Brain microvascular endothelial cell (primary cell): ENCODE results near the gene OMG.

ENCODE experiments used
- DNase-seq: peaks from one replicate; pipeline ENCODE4 v3.0.0-alpha.2; 2020
- H3K27ac ChIP-seq: fragments of 250-450 bp; sonication (Bioruptor Pico); 2 replicates; pipeline ENCODE4 v1.5.1; 2020; ENCODE audit warnings: mild to moderate bottlenecking, moderate library complexity
- H3K27me3 ChIP-seq: fragments of 250-450 bp; sonication (Bioruptor Pico); replicated peaks from 2 replicates; pipeline ENCODE4 v1.5.1; 2020; ENCODE audit warnings: mild to moderate bottlenecking
- H3K36me3 ChIP-seq: fragments of 250-450 bp; sonication (Bioruptor Pico); replicated peaks from 2 replicates; pipeline ENCODE4 v1.5.1; 2020; ENCODE audit warnings: mild to moderate bottlenecking
- H3K4me3 ChIP-seq: 2 replicates; pipeline ENCODE4 v1.5.1; 2011; ENCODE audit warnings: low read depth, mild to moderate bottlenecking, control low read depth, low read length, moderate library complexity
- CTCF ChIP-seq: IDR thresholded peaks from 2 replicates; pipeline ENCODE4 v1.5.1; 2011; ENCODE audit warnings: low read depth, mild to moderate bottlenecking, moderate library complexity, low read length, control low read depth, inconsistent platforms; ENCODE audit errors: missing control alignments
- in situ Hi-C: cut with HindIII; loops from 2 replicates; pipeline ENCODE4 v1.10.0; 2017; ENCODE audit warnings: low sequenced_read_pairs, low pct_ligation_motif_present

Gene OMG

GRCh38 chr17:31299624-31300023, 2.6 kb upstream of the OMG start:
- Histone ChIP-seq H3K27ac (no peak overlapping the region), H3K27me3 (no peaks in the 10 kb centered on the region), H3K4me3 (no peak overlapping the region), H3K36me3 (no peaks in the 10 kb centered on the region)
- no peak for DNase-seq
- in situ Hi-C loops = no loop called here
- TF ChIP-seq CTCF = no peak

GRCh38 chr17:31296142-31296541, 897 bp downstream of the OMG start:
- DNase-seq = no peak
- TF ChIP-seq CTCF = no peak
- Histone ChIP-seq H3K27me3 (no peaks in the 10 kb centered on the region), H3K27ac (no peak overlapping the region), H3K36me3 (no peaks in the 10 kb centered on the region), H3K4me3 (no peak overlapping the region)
- in situ Hi-C loops = no loop called here

GRCh38 chr17:31295489-31295871, 1.6 kb downstream of the OMG start:
- Histone ChIP-seq H3K27ac (no peak overlapping the region), H3K4me3 (no peak overlapping the region), H3K27me3 (no peaks in the 10 kb centered on the region), H3K36me3 (no peaks in the 10 kb centered on the region)
- in situ Hi-C loops = no loop called here
- TF ChIP-seq CTCF = no peak
- DNase-seq = no peak

- in situ Hi-C loops = no loop called here
- H3K36me3 ChIP-seq = no peaks in the 10 kb centered on the region
These were observed 2.1 kb downstream of the OMG start for GRCh38 chr17:31294820-31295488.

DNA sequence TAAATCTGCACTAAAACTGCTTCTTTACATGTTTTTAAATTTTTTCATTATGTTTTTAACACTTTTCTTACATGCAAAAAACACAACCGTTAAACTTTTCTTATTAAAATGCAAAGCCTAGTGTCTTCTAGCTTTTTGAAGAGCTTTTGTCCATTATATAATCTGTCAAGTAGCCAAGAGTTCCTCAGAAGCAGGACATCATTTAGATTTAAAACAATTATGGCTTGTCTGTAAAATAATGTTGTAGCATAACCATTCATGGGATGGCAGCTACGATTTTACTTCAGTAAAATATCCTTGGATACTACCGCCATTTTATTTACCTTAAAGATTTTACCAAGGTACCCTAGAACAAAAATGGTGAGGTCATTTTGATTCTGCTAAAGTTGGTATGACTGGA, 2.8 kb downstream of the OMG start:
- DNase-seq = no peak
- H3K27me3 ChIP-seq = no peaks in the 10 kb centered on the region
- TF ChIP-seq CTCF = no peak
- H3K36me3 ChIP-seq = no peaks in the 10 kb centered on the region
- in situ Hi-C loops = no loop called here
- H3K27ac ChIP-seq = no peak overlapping the region
- H3K4me3 ChIP-seq = no peak overlapping the region

More at GRCh38 chr17:31294820-31295488, 2.1 kb downstream of the OMG start:
- Histone ChIP-seq H3K27ac (no peak overlapping the region), H3K4me3 (no peak overlapping the region), H3K27me3 (no peaks in the 10 kb centered on the region)
- DNase-seq = no peak
- TF ChIP-seq CTCF = no peak

- no peaks in the 10 kb centered on the region for H3K27me3 ChIP-seq
- no peak for TF ChIP-seq CTCF
- H3K4me3 ChIP-seq = no peak overlapping the region
- no peak overlapping the region for H3K27ac ChIP-seq
- in situ Hi-C loops = no loop called here
- no peak for DNase-seq
- no peaks in the 10 kb centered on the region for H3K36me3 ChIP-seq
These were observed 3.5 kb downstream of the OMG start for GRCh38 chr17:31293581-31293980.
